Sigmoid colon (tissue), 7 donors: ENCODE results near the gene RHOJ. TPM values are rescaled to one million over a fixed set of nuclear protein-coding genes. Genes with fewer than 3 reads are reported as not detected.
A peak's percentile ranks its signal among the peaks of the same experiment; 100 is the strongest.

Experiments
- DNase-seq: peaks from one replicate; pipeline ENCODE4 v3.0.0-alpha.2; 2019
- H3K27ac ChIP-seq, 4 donors: fragments of 200-600 bp; sonication (generic); one replicate each; pipeline ENCODE4 v1.5.1; 2016 to 2019; ENCODE audit warnings: mild to moderate bottlenecking in 1 of 4
- H3K27me3 ChIP-seq, 3 donors: fragments of 200-600 bp; sonication (generic); one replicate each; pipeline ENCODE4 v1.5.1; 2019; ENCODE audit warnings: mild to moderate bottlenecking in 1 of 3
- H3K36me3 ChIP-seq, 4 donors: fragments of 200-600 bp; sonication (generic); one replicate each; pipeline ENCODE4 v1.5.1; 2016 to 2019
- H3K4me1 ChIP-seq, 4 donors: fragments of 200-600 bp; sonication (generic); one replicate each; pipeline ENCODE4 v1.5.1; 2017 to 2019
- H3K4me3 ChIP-seq, 4 donors: fragments of 200-600 bp; sonication (generic); one replicate each; pipeline ENCODE4 v1.5.1; 2017 to 2019; ENCODE audit warnings: mild to moderate bottlenecking in 2 of 4, moderate library complexity in 1 of 4
- H3K9me3 ChIP-seq, 4 donors: fragments of 200-600 bp in 3 of 4; sonication (generic) in 3 of 4; one replicate each; pipeline versions ENCODE4 v1.5.1 to v1.6.1; 2013 to 2019
- EP300 ChIP-seq, 4 donors: sonication (generic); formaldehyde crosslinking; IDR thresholded peaks; one replicate each; pipeline ENCODE4 v1.6.1; 2017; ENCODE audit warnings: antibody characterized with exemption in 4 of 4
- POLR2A ChIP-seq, 2 donors: fragments of 450-650 bp; IDR thresholded peaks; one replicate each; pipeline ENCODE4 v1.6.1; 2016; ENCODE audit warnings: antibody characterized with exemption in 2 of 2, mild to moderate bottlenecking in 2 of 2, moderate library complexity in 2 of 2
- POLR2AphosphoS5 ChIP-seq, 4 donors: sonication (generic); formaldehyde crosslinking; IDR thresholded peaks; one replicate each; pipeline ENCODE4 v1.6.1; 2017; ENCODE audit warnings: antibody characterized with exemption in 4 of 4
- WGBS, 2 donors: extraction: QIAGEN DNeasy Blood & Tissue Kit; methylation state at CpG; one replicate each; pipeline ENCODE4 v1.1.7; 2013; 5-methylcytosine and 5-hydroxymethylcytosine counted together
- intact Hi-C: fragments of 100-400 bp; cut with DNase I; formaldehyde crosslinking; loops from one replicate; pipeline ENCODE4 v1.15.1; 2023
- polyA plus RNA-seq, 3 donors: library from polyadenylated mRNA; stranded (reverse); fragments of 200-250 nt; gene quantifications; one replicate each; pipeline ENCODE4 v1.2.3, GENCODE V29; 2013
- total RNA-seq, 4 donors: library from RNA; depleted of rRNA; stranded (reverse); fragments of >200 nt; gene quantifications; one replicate each; pipeline ENCODE4 v1.1.0, GENCODE V29; 2016
- TF ChIP-seq, protein P1 (sequence below), 4 experiments: fragments of 450-650 bp in 3 of 4; fragments of 200-600 bp in 1 of 4; IDR thresholded peaks; one replicate each; pipeline ENCODE4 v1.5.1; 2016 to 2019; ENCODE audit warnings: antibody characterized with exemption in 4 of 4, mild to moderate bottlenecking in 3 of 4, moderate library complexity in 2 of 4
- donor health status: healthy with polysubstance abuse.
- donor health status: Bipolar disorder and iron deficiency.
- donor health status: healthy.

RHOJ gene
- total and polyA plus RNA-seq, 7 donors = 1.6 to 28.5 (median 6.6) TPM

DNA sequence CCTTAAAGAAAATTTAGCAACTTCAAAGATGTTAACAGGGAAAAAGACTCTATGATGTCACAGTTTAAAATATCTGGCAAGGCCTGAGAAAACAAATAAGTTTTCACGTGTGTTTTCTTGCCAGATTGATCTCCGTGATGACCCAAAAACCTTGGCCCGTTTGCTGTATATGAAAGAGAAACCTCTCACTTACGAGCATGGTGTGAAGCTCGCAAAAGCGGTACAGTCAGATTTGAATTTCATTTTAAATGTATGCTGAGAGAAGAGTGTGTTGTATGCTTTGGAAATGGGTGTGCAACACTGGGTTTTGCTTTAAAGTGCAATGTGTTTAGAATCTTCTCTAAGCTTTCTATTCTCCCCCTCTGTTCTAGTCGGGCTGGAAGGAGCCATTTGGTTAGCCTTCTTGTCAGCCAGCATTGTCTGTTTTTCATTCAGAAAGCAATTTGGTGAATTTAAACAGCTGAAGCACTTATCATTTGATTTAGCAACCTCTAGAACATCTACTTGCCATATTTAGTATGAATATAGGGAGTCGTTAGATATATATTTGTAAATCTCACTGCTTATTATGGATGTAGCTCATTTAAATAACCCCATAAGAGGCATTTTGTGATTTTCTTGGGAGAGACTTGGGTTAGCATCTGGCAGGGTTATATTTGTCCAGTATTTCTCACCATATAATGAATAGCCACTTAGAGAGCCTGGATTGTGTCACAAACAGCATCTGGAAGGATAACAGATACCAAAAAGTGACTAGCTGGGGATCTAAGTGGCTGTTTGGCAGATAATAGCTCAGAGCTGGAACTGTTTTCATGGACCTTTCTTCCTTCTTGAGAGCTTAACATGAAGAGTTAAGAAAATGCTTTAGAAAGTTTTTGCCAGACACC, 79.0 kb downstream of the RHOJ start:
- H3K36me3 ChIP-seq = no peaks in the 10 kb centered on the region
- no peak for DNase-seq
- peak in 2 of 4 donors; percentile 82 to 84 for TF ChIP-seq POLR2AphosphoS5 (IDR thresholded peaks at IDR 0.05)
- TF ChIP-seq, protein P1, sequence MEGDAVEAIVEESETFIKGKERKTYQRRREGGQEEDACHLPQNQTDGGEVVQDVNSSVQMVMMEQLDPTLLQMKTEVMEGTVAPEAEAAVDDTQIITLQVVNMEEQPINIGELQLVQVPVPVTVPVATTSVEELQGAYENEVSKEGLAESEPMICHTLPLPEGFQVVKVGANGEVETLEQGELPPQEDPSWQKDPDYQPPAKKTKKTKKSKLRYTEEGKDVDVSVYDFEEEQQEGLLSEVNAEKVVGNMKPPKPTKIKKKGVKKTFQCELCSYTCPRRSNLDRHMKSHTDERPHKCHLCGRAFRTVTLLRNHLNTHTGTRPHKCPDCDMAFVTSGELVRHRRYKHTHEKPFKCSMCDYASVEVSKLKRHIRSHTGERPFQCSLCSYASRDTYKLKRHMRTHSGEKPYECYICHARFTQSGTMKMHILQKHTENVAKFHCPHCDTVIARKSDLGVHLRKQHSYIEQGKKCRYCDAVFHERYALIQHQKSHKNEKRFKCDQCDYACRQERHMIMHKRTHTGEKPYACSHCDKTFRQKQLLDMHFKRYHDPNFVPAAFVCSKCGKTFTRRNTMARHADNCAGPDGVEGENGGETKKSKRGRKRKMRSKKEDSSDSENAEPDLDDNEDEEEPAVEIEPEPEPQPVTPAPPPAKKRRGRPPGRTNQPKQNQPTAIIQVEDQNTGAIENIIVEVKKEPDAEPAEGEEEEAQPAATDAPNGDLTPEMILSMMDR (IDR thresholded peaks at IDR 0.05) = no peak
- no peaks in the 10 kb centered on the region for H3K9me3 ChIP-seq
- intact Hi-C loops = no loop called here
- WGBS, 2 donors = 57 to 63% methylated on average over 8 of the region's 8 CpGs
- peaks cover 0 to 30% (median 21%) of the 10 kb centered on the region in 4 donors for H3K4me1 ChIP-seq
- no peaks in the 10 kb centered on the region for H3K27me3 ChIP-seq
- H3K4me3 ChIP-seq = peak overlapping the region in 3 of 4 donors; percentile 8 to 27 (median 20)
- H3K27ac ChIP-seq = peak overlapping the region; percentile 20 to 44 (median 36)

- H3K27me3 ChIP-seq = no peaks in the 10 kb centered on the region
- peaks cover 0 to 30% (median 21%) of the 10 kb centered on the region in 4 donors for H3K4me1 ChIP-seq
- no peak for DNase-seq
- H3K4me3 ChIP-seq = no peak overlapping the region
- H3K27ac ChIP-seq = peak overlapping the region in 3 of 4 donors; percentile 31 to 44 (median 42)
- WGBS, 2 donors = 76 to 79% methylated on average over 7 of the region's 7 CpGs
- no peaks in the 10 kb centered on the region for H3K9me3 ChIP-seq
- TF ChIP-seq EP300 (IDR thresholded peaks at IDR 0.05) (no peak), POLR2AphosphoS5 (IDR thresholded peaks at IDR 0.05) (no peak), POLR2A (IDR thresholded peaks at IDR 0.05) (no peak)
- TF ChIP-seq, protein P1 (IDR thresholded peaks at IDR 0.05) = no peak
- intact Hi-C loops = no loop called here
- H3K36me3 ChIP-seq = no peaks in the 10 kb centered on the region
Observed at GRCh38 chr14:63283884-63284248, 79.6 kb downstream of the RHOJ start.

- Histone ChIP-seq H3K4me3 (no peak overlapping the region), H3K36me3 (peaks cover 0 to 7% (median 0%) of the 10 kb centered on the region in 4 donors), H3K27ac (no peak overlapping the region), H3K9me3 (no peaks in the 10 kb centered on the region), H3K4me1 (peaks cover 0 to 30% (median 21%) of the 10 kb centered on the region in 4 donors), H3K27me3 (no peaks in the 10 kb centered on the region)
- TF ChIP-seq POLR2AphosphoS5 (IDR thresholded peaks at IDR 0.05) (no peak), EP300 (IDR thresholded peaks at IDR 0.05) (no peak), POLR2A (IDR thresholded peaks at IDR 0.05) (no peak)
- TF ChIP-seq, protein P1 (IDR thresholded peaks at IDR 0.05) = no peak
- DNase-seq = no peak
- WGBS, 2 donors = 26 to 76% methylated on average over 2 of the region's 2 CpGs
- intact Hi-C loops = no loop called here
Observed at GRCh38 chr14:63286071-63286470, 81.8 kb downstream of the RHOJ start.

DNA sequence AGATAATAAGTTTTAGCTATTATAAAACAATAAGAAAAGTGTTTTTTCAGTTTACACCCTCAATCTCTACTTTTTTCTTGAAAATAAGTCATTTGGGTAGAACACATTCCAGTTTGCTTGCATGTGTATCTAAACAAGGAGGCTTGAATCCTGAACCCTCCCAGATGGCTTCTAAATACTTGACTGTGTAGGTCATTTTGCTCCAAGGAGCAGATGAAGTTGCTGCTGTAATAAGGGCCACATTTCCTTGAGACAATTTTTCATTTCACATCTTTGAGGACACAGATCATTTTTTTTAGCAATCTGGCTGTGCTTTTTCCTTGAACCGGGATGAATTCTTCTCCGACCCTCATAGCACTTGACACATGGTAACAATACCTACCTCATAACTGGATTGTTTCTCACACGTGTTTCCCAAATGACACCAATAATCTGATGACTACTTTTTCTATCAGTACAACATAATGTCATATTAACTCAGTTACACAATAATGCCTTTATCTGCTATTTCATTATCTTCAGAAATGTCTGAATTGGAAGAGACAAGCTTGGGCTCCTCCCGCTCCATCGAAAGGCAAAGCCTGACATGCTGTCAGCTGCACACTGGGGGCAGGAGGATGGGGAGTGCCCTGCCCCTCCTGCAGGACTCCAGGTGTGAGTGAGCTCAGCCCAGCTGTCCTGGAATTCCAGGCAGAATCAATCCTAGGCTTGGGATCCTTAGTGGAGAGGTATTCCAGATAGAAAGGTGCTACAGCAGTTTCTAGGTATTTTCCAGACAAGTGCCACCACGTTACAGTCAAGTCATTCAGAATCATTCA, 83.6 kb downstream of the RHOJ start:
- intact Hi-C loops = no loop called here
- peaks cover 0 to 18% (median 0%) of the 10 kb centered on the region in 4 donors for H3K36me3 ChIP-seq
- H3K27ac ChIP-seq = no peak overlapping the region
- no peak for DNase-seq
- H3K9me3 ChIP-seq = no peaks in the 10 kb centered on the region
- peaks cover 0 to 25% (median 19%) of the 10 kb centered on the region in 4 donors for H3K4me1 ChIP-seq
- no peaks in the 10 kb centered on the region for H3K27me3 ChIP-seq
- TF ChIP-seq POLR2AphosphoS5 (IDR thresholded peaks at IDR 0.05) = no peak
- TF ChIP-seq EP300 (IDR thresholded peaks at IDR 0.05) = no peak
- TF ChIP-seq, protein P1 (IDR thresholded peaks at IDR 0.05) = no peak
- no peak for TF ChIP-seq POLR2A (IDR thresholded peaks at IDR 0.05)
- no peak overlapping the region for H3K4me3 ChIP-seq
- 87 to 90% methylated on average over 6 of the region's 6 CpGs for WGBS, 2 donors
